Fibroblast of skin of scalp (primary cell): ENCODE results near the gene DAB2IP.

Source experiments
- DNase-seq: peaks from one replicate; pipeline ENCODE4 v3.0.0-alpha.2; 2013

Gene DAB2IP

DNA sequence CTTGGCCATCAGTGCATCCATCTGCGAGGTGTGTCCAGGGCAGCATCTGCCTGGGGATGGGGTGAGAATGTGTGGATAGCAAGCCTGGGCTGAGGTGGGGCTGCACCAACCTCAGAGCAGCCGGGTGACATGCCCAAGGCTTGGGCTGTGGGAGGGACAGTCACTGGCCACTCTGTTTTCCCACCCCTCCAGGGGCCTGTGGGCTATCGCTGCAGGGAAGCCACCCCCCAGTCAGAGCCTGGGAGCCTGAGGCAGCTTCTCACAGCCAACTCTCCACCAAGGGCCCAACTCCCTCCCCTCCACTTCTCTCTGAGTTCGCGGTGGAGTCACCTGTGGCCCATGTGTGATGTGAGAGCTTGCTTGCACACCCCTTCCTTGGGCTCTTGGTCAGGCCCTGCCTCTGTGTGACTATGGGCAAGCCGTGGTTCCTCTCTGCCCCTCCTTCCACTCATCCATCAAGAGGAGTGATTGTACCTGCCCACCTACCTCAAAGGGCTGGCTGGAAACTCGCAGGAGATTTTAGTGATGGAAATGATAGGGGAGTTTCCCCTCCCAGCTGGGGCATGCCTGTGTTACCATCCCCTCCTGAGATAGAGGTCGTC, 54.8 kb downstream of the DAB2IP start:
- no peak for DNase-seq

DNA sequence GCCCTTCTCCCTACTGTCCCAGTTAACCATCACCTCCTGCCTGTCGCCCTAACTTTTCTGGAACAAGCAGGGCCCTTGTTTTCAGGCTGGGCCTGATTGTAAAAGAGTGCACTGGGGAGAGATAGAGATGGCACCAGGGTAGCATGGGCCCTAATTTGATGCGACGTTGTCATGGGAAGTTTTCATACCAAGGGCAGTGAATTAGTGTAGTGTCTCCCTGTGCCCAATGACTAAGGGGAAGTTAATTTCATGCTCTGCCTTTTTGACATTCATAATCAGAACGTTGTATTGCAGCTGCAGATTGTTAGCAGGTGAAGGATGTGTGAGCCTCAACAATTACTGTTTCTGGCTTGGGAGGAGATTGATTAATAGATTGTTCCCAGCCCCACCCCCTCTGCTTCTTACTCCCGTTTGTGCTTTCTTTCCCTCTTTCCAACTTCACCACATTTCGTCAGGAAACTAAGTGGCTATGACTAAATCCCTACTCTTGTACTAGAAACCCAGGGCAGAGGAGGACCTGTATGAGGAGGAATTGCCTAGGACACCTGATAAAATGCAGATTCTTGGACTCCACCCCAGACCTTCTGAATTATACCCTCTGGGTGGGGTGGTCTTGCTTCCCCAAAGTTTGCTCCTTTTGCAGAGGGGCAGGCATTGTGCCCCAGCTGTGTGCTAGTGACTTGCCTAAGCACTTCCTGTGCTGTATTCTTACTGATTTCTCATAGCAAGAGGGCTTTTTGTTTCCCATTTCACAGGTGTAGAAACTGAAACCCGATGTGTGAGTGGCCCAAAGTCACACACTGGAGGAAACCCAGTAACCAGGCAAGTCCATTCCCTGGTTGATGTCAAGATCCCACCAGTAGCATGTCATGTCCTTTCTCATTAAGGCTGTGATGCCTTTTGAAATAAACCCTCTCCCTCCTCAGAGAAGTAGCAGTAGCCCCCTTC, 56.3 kb downstream of the DAB2IP start:
- DNase-seq: no peak

DNA sequence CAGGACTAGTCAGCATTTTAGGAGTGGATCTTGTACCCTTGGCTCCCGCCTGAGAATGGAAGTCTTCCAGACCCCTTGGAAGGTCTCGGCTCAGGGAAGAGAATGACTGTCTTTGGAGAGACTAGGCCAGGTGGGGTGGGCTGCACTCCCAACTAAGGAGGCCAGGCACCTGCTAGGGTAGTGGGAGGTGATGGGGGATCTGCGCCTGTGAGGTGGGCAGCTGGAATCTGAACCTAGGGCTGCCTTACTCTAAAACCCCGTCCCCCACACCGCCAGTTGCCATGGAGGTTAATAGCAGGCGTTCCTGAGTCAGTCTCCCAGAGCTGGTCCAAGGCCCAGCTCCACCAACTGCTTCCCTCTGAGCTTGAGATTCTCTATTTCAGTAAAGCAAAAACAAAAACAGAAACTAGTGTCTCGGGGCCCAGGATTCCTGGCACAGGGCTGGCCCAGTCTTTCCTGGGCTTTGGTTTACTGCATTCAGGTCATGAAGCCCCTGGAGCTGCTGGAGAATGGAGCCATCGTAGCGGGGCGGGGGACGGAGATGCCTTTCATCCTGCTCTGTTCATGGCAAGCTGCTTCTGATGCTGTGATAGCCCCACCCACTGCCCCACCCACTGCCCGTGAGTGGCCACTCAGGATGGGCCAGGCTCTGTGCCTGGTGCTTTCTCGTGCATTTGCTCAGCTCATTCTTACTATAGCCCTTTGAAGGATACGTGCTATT, 57.5 kb downstream of the DAB2IP start:
- no peak for DNase-seq

DNA sequence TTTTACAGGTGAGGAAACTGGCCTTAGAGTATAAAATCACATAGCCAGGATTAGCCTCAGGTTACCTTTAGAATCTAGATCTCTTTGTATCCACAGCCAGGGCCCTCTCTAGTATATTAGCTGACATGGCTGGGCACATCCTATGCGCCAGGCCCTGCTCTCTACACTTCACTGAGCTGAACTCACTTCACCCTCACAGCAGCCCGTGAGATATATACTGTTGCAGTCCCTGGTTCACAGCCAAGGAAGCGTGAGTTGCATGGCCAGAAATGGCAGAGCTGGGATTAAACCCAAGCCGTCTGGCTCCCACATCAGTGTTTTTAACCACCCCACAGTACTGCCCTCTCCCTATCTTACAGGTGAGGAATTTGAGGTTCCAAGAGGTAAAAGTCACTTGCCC, 58.4 kb downstream of the DAB2IP start:
- DNase-seq: no peak

DNA sequence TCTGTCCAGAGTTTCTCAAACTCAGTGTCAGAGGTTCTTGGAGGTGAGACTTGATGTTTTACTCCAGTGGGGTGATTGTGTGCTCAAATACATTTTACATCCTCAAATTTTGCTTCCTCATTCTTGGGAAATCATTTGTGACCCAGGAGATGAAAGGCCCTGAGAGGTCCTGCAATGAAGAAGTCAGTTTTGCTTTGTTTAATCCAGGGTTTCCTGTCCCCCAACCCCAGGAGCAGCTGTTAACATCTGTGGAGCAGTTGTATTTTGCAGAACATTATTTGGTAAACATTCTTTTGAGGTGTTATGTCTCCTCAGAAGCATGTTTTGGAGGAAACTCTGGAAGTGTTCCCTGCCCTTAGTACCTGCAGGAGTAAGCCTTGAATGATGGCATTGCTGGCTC, 59.8 kb downstream of the DAB2IP start:
- no peak for DNase-seq

DNA sequence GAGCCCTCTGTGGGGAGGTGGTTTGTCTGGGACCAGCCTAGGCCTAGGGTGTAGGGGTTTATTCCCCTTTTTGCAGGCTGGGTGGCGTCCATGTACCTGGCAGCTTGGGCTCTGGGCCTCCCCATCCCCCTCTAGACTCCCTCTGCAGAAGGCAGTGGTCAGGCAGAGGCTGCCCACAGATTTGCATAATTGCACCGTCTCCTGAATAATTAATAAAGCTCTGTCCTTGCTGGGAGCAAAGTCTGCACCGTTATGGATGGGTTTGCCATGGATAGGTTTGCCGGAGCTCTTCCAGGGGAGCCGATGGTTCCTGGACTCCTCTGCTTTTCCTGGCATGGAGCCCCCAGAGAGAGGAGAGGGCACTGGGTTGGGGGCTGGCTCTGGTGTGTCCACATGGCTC, 60.4 kb downstream of the DAB2IP start:
- DNase-seq: no peak

DNA sequence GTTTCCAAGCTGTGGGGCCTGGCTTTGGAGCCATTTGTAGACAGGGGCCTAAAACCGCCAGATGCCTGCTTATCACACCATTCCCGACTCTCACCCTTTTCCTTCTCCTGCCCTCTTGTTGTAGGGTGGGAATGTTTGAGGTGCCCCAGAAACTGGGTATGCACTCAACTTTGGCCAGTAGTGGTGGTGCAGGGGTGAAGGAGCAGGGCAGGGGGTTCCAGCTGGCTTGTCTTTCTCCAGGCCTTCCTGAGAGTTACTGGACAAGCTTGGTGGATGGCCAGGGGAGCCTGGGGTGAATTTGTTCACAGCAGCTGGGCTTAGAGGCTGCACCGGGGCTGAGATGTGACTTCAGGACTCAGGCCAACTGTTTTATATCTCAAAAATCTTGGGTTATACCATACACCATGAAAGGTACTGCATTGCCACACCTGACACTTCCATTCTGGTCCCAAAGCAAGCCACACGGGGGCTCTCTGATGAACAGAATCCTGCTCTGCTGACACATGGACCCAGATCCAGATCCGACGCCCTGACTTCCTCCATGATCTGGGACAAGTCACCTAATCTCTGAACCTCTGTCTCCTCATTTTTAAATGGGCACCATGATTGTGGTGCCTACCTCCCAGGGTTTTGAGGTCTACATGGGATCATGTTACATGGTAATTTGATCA, 62.1 kb downstream of the DAB2IP start:
- DNase-seq: no peak

DNA sequence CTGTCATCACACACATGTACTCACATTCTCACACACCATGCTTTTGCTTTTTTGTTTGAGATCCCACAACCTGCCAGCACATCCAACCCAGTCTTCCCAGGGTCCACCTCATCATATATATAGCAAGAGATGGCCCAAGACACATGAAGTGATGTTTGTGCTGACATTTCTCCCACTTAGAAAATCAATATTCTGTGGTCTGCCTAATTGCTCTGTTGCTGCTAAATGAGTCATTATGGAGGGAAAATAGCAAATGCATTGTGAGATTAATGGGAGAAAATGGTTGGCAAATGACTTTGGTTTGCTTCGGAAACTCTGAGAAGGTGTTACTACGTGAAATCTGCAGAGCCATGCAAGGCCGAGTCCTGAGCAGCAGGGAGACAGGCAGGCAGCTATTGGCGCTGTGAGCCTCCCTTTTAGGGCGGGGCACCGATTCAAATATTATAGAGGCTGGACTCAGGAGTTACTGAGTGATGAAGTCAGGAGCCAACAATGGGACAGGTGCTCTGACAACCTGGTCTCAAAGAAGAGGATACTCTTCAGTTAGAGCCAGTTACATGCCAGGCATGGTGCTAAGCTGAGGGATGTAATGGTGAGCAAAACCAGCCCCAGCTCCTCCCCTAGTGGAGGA, 62.8 kb downstream of the DAB2IP start:
- DNase-seq: no peak

DNA sequence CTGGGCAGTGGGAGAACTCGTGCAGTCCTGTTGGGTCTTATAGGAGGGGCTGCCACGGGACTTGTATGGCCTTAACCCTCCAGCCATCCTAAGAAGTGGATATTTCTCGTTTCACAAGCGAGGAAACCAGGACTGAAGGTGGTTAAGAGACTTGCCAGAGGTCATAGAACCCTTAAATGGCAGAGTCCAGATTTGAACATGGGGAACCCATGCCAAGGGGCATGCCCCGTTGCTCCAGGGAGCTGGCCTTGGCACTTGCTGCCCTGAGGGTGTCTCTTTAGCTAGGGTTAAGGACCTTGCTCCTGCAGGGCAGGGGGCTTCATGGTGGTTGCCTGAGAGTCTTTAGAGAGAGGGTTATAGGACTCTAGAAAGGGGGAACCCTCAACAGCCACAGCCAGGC, 63.4 kb downstream of the DAB2IP start:
- DNase-seq: no peak

DNA sequence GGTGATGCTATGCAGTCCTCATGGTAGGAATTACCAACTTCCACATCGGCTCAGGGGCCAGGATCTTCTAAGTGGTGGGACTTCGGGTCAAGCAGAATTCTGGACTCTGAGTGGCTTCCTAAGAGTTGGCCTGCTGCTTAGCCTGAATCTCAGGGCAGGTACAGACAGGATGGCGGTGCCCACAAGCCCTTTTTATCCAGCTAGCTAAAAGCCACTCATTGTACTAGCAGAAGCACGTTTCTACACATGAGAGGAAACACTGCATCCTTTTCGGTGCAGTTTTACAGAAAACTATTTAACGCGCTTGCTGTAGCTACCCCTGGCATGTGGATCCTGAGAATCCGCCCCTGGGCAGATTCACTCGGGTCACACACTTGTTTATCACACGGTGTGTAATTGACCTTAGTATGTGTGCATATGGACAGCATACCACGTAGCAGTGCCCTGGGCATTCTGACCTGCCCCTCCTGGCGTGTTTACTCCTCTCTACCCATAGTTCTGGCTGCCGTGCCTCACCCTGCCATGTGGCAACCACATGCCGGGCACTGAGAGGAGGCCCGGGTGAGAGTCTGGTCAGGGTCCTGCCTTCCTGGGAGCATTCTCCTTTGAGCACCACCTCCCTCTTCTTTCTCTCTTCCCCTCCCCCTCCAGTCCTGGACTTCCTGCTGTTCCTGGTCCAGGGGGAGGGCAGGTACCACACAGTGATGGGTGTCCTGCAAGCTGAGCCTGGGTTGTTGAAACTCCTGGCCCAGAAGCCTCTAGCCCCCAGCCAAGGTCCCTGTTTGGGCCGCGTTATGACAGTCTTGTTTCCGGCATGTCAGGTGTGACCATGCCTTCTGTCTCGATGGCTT, 65.9 kb downstream of the DAB2IP start:
- DNase-seq: no peak

DNA sequence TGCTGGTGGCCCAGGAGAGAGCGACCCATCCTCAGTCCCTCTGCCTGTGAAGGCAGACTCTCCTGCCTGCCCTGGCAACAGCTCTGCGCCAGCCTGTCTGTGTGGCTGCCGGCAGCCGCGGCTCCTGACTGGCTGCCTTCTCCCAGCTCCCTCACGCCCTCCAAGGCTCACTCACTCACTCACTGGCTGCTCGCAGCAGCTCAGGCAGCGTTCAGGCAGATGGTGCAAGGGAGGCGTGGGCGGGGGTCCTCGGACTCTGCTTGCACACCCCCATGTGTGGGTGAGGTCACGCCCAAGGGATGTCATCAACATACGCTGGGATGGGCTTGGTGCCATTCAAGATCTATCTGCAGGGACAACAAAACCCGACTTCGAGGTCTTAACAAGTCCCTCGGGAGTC, 66.7 kb downstream of the DAB2IP start:
- DNase-seq: peak; percentile 41

DNA sequence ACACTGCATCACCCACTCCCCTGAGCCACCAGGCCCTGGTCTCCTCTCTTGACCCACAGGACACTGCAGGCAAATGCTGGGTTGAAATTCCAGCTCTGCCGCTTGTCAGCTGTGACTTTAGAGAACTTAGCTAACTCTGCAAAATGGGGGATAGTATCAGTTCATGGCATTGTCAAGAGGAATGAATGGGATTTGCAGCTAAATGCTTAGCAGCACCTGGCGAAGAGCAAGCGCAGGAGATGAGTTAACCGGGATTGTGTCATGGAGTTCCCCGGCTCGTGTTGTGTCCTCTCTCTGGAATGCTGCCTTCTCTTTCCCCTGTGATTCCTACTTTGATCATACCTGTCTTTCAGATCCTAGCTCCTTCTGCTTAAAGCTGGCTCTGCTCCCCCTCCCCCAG, 67.1 kb downstream of the DAB2IP start:
- DNase-seq: no peak

DNA sequence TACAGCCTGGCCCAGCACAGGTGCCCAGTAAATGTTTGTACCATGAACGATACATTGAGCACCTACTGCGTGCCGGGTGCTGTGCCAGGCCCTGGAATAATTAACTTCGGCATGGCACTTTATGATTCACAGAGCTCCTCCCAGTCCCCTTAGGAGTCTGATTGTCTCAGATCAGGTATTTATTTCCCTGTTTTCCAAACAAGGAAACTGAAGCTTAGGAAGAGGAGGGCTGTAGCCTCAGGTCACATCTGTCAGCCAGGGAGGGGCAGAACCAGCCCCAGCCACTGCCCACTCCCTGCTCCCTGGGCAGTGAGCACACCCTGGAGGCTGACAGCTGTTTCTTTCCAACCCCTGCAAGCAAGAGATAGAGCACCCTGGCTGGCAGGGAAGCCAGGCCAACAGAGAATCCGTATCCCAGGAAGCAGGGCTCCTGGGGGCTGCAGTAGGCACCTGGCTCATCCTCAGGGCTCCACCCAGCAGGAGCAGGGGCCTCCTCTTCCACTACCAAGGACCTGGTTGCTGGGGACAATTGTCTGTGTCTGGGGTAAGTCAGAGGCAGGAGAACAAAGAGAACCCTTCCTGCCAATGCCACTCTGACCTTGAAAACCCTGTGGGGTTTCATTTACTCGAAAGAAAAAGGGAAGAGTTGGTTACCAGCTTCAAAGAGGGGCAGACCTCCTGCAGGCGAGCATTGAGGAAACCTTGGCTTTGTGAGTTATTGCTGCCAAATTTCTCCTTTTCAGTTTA, 69.0 kb downstream of the DAB2IP start:
- no peak for DNase-seq

DNA sequence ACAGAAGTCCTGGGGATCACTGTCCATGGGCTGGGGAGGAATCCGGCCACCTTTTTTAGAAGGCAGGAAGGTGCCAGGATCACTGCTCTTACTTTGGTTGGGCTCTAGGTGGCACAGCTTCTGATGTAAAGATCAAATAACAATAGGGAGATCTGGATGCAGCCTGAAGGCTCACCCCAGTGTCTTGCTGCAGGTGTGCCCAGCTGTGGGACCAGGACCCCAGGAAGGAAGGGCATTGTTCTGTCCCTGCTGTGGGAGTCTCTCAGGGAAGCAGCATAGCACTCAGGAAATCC, 69.6 kb downstream of the DAB2IP start:
- no peak for DNase-seq

DNA sequence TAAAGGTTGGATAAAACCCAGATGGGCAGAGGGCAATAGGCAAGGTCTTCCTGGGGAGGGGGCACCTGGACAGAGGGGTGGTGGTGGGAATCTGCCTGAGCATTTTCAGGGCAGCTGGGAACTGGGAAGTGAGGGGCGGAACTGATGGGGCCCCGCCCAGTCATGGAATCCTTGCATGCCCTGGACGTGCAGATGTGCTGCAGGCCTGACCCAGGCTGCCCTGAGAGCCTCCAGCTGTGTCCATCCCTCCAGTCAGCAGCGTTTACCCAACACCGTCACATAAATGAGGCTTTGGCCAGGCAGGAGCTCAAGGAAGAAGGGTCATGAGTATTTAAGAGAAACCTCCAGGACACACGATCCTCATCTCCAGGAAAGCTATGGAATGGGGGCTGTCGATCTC, 70.3 kb downstream of the DAB2IP start:
- DNase-seq: no peak

DNA sequence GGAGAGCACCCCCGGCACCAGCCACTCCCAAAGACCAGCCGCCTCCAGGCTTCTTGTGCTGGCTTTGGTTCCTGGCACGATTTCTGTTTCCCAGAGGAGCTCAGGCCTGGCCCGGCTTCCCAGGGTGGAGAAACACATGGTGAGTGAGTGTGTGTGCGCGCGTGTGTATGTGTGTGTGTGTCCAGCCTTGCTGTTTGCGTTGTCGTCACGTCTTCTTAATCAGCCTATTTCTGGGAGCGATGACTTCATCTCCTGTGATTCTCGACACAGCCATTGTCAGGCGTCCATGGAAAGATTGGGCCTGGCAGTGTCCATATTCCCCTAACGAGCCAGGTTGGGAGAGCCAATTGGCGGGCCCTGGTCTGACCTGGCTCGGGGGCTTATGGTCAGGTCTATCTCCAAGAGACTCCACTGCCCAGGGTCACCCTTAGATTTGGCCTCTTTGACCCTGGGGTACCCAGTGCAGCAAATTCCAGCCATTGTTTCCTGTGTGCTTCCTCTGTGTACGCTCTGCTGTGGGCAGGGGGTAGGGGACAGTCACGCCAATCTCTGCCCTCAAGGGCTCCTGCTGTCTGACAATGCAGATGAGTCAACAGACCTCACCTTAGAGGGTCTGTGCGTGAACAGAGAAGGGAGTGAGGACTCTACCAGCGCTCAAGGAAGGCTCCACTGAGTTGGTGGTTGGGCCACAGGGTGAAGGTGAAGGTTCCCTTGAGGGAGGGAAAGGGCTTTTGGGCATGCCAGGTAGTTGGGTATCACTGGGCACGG, 73.8 kb downstream of the DAB2IP start:
- peak; percentile 96 for DNase-seq

DNA sequence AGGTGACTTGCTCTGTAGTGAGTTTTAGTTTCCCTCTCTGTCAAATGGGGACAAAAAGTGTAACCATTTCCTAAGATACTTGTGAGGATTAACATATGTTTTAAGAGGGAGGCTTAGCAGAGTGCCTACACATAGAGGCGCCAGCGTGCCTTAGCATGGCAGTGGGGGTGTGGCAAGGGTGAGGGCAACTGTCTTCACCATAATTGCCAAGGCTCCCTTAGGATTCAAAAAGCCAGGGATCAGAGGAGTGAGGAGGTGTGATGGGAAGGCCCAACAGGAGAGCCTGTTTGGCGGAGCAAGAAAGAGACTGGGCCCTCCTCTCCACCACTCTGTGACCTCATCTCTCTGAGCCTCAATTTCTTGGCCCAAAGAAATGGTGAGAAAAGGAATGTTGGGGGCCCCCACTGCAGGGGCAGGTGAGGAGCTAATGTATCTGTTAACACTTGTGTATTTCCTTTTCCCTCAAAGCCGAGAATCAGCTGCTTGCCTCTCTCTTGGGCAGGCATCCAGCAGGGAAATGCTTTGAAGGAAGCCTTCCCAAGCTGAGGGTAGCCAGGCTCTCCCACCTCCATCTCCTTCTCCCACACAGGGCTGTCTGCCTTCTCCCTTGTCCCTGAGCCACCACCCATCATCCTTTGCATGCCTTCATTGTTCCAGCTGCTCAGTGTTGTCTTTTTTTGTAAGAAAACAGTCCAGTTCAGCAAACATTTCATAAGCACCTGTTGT, 76.0 kb downstream of the DAB2IP start:
- no peak for DNase-seq

DNA sequence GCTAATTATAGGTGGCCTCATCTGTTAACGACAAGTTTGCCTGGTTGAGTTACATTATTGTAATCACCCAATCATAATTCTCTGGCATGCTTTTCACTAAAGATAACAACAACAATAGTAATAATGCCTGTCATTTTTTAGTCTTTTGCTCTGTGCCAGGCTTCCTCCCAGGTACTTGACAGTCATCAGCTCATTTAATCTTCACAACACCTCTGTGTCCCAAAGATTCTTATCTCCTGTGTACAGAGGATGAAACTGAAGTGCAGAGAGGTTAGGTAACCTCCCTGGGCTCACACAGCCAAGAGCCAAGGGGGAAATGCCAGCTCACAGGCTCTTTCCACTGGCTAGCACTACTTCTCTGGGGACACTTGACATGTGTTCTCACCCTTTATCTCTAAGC, 77.5 kb downstream of the DAB2IP start:
- DNase-seq: no peak

DNA sequence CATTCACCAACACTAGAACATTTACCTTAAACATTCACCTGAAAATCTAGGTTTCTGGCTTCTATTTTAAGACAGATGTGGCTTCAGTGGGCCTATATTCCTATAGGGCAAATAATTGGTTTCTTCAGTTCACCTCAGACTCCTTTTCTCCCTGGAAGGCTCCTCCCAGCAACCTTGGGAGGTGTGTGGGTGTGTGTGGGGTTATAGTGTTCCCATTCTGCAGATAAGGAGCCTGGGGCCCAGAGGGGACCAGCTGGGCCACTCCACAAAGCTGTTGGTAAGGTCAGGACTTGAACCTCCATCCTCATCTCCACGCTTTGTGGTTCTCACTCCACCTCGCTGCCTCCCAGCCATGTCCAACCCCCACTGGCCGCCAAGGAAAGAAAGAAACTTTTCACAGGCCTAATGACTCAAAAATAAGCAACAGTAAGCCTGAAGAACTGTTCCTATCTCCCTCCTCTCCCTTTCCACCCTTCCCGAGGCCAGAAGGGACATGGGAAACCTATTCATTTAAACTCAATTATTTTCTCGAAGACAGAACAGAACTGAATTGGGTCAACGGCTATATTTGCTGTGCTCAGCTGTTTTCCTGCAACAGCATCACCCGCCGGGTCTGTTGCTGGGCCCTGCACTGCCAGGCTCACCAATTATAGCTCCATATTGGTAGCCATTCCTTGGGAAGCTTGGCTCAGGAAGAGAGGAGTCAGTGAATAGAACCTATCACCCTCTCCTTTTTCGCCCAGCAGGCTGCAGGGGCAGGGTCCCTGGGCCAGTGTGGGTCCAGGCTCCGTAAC, 78.5 kb downstream of the DAB2IP start:
- DNase-seq: no peak
